ENCODE results near the gene GIPC1. TPM values are rescaled to one million over a fixed set of nuclear protein-coding genes. Genes with fewer than 3 reads are reported as not detected.
A peak's percentile ranks its signal among the peaks of the same experiment; 100 is the strongest.

The GIPC1 gene
- total RNA-seq, 1 donor from 2014 or later = 23.6 TPM

DNA sequence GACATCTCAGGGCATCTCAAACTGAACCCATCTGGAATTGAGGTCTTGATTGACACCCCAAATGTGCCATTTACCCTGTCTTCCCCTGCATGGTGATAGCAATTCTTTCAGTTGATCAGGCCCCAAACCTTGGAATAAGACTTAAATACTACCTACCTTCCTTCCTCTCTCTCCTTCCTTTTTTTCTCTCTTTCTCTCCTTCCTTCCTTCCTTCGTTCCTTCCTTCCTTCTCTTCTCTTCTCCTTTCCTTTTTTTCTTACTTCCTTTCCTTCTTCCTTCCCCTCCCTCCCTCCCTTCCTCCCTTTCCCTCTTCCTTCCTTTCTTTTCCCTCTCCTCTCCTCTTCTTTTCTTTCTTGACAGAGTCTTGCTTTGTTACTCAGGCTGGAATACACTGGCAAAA, 7.4 kb upstream of the GIPC1 start:
- no peak for DNase-seq (ENCODE audit: low spot score)
- no peak overlapping the region for H3K4me2 ChIP-seq
- no peaks in the 10 kb centered on the region for H4K20me1 ChIP-seq (ENCODE audit: low read depth)
- H3K36me3 ChIP-seq = no peaks in the 10 kb centered on the region
- H3K27ac ChIP-seq = no peak overlapping the region
- Mint-ChIP-seq H3K9me3 (no peaks in the 10 kb centered on the region), H3K4me1 (peaks cover 10% of the 10 kb centered on the region), H3K27ac (no peak overlapping the region), H3K36me3 (no peaks in the 10 kb centered on the region), H3K4me3 (no peak overlapping the region), H3K27me3 (ENCODE audit: insufficient read depth, low read depth) (peaks cover 6% of the 10 kb centered on the region)
- TF ChIP-seq, protein P1, sequence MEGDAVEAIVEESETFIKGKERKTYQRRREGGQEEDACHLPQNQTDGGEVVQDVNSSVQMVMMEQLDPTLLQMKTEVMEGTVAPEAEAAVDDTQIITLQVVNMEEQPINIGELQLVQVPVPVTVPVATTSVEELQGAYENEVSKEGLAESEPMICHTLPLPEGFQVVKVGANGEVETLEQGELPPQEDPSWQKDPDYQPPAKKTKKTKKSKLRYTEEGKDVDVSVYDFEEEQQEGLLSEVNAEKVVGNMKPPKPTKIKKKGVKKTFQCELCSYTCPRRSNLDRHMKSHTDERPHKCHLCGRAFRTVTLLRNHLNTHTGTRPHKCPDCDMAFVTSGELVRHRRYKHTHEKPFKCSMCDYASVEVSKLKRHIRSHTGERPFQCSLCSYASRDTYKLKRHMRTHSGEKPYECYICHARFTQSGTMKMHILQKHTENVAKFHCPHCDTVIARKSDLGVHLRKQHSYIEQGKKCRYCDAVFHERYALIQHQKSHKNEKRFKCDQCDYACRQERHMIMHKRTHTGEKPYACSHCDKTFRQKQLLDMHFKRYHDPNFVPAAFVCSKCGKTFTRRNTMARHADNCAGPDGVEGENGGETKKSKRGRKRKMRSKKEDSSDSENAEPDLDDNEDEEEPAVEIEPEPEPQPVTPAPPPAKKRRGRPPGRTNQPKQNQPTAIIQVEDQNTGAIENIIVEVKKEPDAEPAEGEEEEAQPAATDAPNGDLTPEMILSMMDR (IDR thresholded peaks at IDR 0.05) = no peak
- TF ChIP-seq EZH2phosphoT487 (IDR thresholded peaks at IDR 0.05) (no peak), EZH2 (IDR thresholded peaks at IDR 0.05) (no peak)
- no peaks in the 10 kb centered on the region for H3K79me2 ChIP-seq (ENCODE audit: low read depth)
- no peak overlapping the region for H2AFZ ChIP-seq (replicated peaks)
- H3K9me3 ChIP-seq (ENCODE audit: low read depth) = no peaks in the 10 kb centered on the region
- no peaks in the 10 kb centered on the region for H3K4me1 ChIP-seq
- H3K27me3 ChIP-seq = no peaks in the 10 kb centered on the region
- no peak overlapping the region for H3K9ac ChIP-seq
- H3F3A ChIP-seq (ENCODE audit: low read depth) = peaks cover 5% of the 10 kb centered on the region
- no peak overlapping the region for H3K4me3 ChIP-seq

DNA sequence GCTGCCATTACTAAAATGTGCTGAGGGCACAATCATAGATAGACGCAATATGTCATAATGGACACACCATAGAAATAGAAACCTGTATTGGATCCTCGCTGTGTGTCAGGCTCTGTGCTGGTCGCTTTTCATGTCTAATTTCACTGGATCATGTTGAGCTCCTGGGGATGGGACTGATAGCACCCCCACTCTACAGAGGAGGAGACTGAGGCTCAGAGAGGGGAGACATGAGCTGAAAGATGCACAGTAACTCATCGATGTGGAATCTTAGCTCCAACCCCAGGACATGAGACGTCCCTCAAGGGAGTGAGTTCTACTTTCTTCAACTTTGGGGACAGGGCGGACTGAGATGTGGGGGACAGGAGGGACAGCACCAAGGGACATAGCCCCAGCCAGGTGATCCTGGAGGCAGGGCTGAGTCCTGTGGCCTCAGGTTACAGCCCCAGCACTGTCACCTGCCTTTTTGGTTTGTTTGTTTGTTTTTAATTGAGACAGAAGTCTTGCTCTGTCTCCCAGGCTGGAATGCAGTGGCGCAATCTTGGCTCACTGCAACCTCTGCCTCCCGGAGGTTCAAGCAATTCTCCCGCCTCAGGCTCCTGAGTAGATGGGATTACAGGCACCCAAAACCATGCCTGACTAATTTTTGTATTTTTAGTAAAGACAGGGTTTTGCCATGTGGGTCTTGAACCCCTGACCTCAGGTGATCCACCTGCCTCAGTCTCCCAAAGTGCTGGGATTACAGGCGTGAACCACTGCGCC, 6.6 kb upstream of the GIPC1 start:
- no peaks in the 10 kb centered on the region for H3K36me3 ChIP-seq
- DNase-seq (ENCODE audit: low spot score) = no peak
- Mint-ChIP-seq H3K27ac (peak overlapping the region; percentile 50), H3K36me3 (no peaks in the 10 kb centered on the region), H3K9me3 (no peaks in the 10 kb centered on the region), H3K27me3 (ENCODE audit: insufficient read depth, low read depth) (peaks cover 8% of the 10 kb centered on the region), H3K4me1 (peaks cover 8% of the 10 kb centered on the region), H3K4me3 (no peak overlapping the region)
- H4K20me1 ChIP-seq (ENCODE audit: low read depth) = no peaks in the 10 kb centered on the region
- no peaks in the 10 kb centered on the region for H3K79me2 ChIP-seq (ENCODE audit: low read depth)
- H3K27me3 ChIP-seq = no peaks in the 10 kb centered on the region
- no peak overlapping the region for H3K4me3 ChIP-seq
- no peak overlapping the region for H3K9ac ChIP-seq
- H3K27ac ChIP-seq = no peak overlapping the region
- H3K9me3 ChIP-seq (ENCODE audit: low read depth) = no peaks in the 10 kb centered on the region
- H2AFZ ChIP-seq (replicated peaks) = no peak overlapping the region
- H3K4me1 ChIP-seq = no peaks in the 10 kb centered on the region
- peaks cover 6% of the 10 kb centered on the region for H3F3A ChIP-seq (ENCODE audit: low read depth)
- H3K4me2 ChIP-seq = no peak overlapping the region
- TF ChIP-seq EZH2 (IDR thresholded peaks at IDR 0.05) (no peak), EZH2phosphoT487 (IDR thresholded peaks at IDR 0.05) (no peak)
- TF ChIP-seq, protein P1 (IDR thresholded peaks at IDR 0.05) = no peak

DNA sequence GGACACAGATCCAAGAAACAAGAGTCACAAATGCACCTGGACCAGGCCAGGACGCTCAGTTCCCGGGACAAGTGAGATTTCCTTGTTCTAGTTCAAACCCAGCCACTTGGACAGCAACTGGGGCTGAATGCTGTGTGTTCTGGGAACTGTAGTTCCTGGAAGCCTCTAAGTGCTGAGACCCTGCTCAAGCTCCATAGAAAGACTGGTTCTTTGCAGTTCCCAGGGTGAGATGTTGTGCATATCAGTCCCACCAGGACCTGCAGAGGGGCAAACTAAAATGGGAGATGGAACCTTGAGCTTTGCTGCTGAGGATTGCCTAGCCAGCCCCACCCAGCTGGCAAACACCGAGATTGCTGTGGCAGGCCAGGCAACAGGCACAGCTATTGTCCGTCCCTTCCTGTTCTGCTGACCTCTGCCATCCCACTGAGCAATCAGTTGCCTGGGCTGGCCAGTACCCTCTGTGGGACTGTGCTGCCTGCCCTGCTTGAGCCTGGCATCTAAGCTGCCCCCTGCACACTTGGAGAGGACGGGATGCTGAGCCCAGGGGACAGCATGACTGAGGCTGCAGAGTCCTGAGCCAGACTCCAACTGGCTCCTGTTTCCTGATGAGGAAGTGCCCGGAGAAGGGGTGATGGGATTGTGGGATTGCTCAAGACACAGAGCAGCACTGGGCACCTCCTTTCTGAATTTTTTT, 1.4 kb upstream of the GIPC1 start:
- H3K4me3 Mint-ChIP-seq = peak overlapping the region; percentile 81
- H3K4me1 ChIP-seq = peaks cover 10% of the 10 kb centered on the region
- DNase-seq (ENCODE audit: low spot score) = no peak

More for the DNA sequence above, 1.4 kb upstream of the GIPC1 start:
- Histone ChIP-seq H3K79me2 (ENCODE audit: low read depth) (peaks cover 35% of the 10 kb centered on the region), H3K27ac (no peak overlapping the region), H3K36me3 (no peaks in the 10 kb centered on the region), H3K4me3 (no peak overlapping the region), H3K4me2 (no peak overlapping the region), H3F3A (ENCODE audit: low read depth) (peaks cover 13% of the 10 kb centered on the region), H2AFZ (replicated peaks) (peak overlapping the region; percentile 43), H4K20me1 (ENCODE audit: low read depth) (peaks cover 31% of the 10 kb centered on the region), H3K27me3 (no peaks in the 10 kb centered on the region), H3K9ac (no peak overlapping the region), H3K9me3 (ENCODE audit: low read depth) (no peaks in the 10 kb centered on the region)
- no peaks in the 10 kb centered on the region for H3K9me3 Mint-ChIP-seq
- peaks cover 5% of the 10 kb centered on the region for H3K36me3 Mint-ChIP-seq
- no peak for TF ChIP-seq EZH2 (IDR thresholded peaks at IDR 0.05)
- TF ChIP-seq EZH2phosphoT487 (IDR thresholded peaks at IDR 0.05) = no peak
- TF ChIP-seq, protein P1 (IDR thresholded peaks at IDR 0.05) = no peak
- peaks cover 14% of the 10 kb centered on the region for H3K27me3 Mint-ChIP-seq (ENCODE audit: insufficient read depth, low read depth)
- H3K27ac Mint-ChIP-seq = peak overlapping the region; percentile 88
- H3K4me1 Mint-ChIP-seq = peaks cover 24% of the 10 kb centered on the region
